HEK293 (cell line): ENCODE data around the gene ADCK2.

ENCODE experiments used
- CTCF ChIA-PET: fragments of 350-600 bp; formaldehyde crosslinking; extraction: SDS; loops from one replicate; lab custom pipeline; 2021; ENCODE audit warnings: antibody characterized with exemption; lab: Yijun Ruan, JAX
- POLR2A ChIA-PET: fragments of 300-600 bp; formaldehyde crosslinking; extraction: SDS; loops from one replicate; lab custom pipeline; 2020; ENCODE audit warnings: antibody characterized with exemption, inconsistent platforms; lab: Yijun Ruan, JAX
- H3K27ac ChIP-seq: fragments of 200-500 bp; sonication (Bioruptor generic); 2 replicates; pipeline ENCODE4 v1.5.1; 2014; ENCODE audit warnings: low read depth, low read length, control low read depth, inconsistent platforms; ENCODE audit errors: extremely low read depth
- H3K36me3 ChIP-seq, 2 experiments: fragments of 200-500 bp in 1 of 2; sonication (Bioruptor generic) in 1 of 2; 1 replicate in 1 of 2; 2 replicates in 1 of 2; pipeline ENCODE4 v1.5.1; 2014 to 2017; ENCODE audit warnings: inconsistent platforms in 2 of 2, low read length in 2 of 2; ENCODE audit not compliant: control insufficient read depth in 2 of 2, insufficient read depth in 1 of 2
- H3K4me1 ChIP-seq: fragments of 200-500 bp; sonication (Bioruptor generic); 2 replicates; pipeline ENCODE4 v1.5.1; 2014; ENCODE audit warnings: mild to moderate bottlenecking, low read length, inconsistent platforms; ENCODE audit not compliant: control insufficient read depth, insufficient read depth
- H3K4me3 ChIP-seq: 2 replicates; pipeline ENCODE4 v1.5.1; 2011; ENCODE audit warnings: low read depth, mild to moderate bottlenecking, control low read depth, low read length, moderate library complexity
- H3K9me3 ChIP-seq: fragments of 200-500 bp; sonication (Bioruptor generic); 2 replicates; pipeline ENCODE4 v1.5.1; 2014; ENCODE audit warnings: low read depth, low read length, inconsistent platforms; ENCODE audit not compliant: control insufficient read depth, insufficient read depth
- BCL11A ChIP-seq: fragments of 450-650 bp; formaldehyde crosslinking; IDR thresholded peaks from 2 replicates; pipeline ENCODE4 v1.5.1; 2016; ENCODE audit warnings: low read depth, missing biosample characterization, missing genetic modification characterization
- BCL11B ChIP-seq: fragments of 450-650 bp; formaldehyde crosslinking; IDR thresholded peaks from 2 replicates; pipeline ENCODE4 v1.5.1; 2016; ENCODE audit warnings: low read depth, missing biosample characterization, missing genetic modification characterization
- GLIS2 ChIP-seq: fragments of 450-650 bp; formaldehyde crosslinking; IDR thresholded peaks from 2 replicates; pipeline ENCODE4 v1.5.1; 2016; ENCODE audit warnings: missing biosample characterization, missing genetic modification characterization
- KLF7 ChIP-seq: fragments of 450-650 bp; formaldehyde crosslinking; IDR thresholded peaks from 2 replicates; pipeline ENCODE4 v1.5.1; 2016; ENCODE audit warnings: missing biosample characterization, missing genetic modification characterization, borderline replicate concordance
- OSR2 ChIP-seq: fragments of 450-650 bp; formaldehyde crosslinking; IDR thresholded peaks from 2 replicates; pipeline ENCODE4 v1.5.1; 2016; ENCODE audit warnings: missing biosample characterization, missing genetic modification characterization
- OVOL3 ChIP-seq: fragments of 450-650 bp; formaldehyde crosslinking; IDR thresholded peaks from 2 replicates; pipeline ENCODE4 v1.5.1; 2016; ENCODE audit warnings: missing biosample characterization, missing genetic modification characterization
- SALL2 ChIP-seq: fragments of 450-650 bp; formaldehyde crosslinking; IDR thresholded peaks from 2 replicates; pipeline ENCODE4 v1.5.0; 2017; ENCODE audit warnings: missing biosample characterization, mild to moderate bottlenecking, missing genetic modification characterization, borderline replicate concordance
- YY1 ChIP-seq: fragments of 450-650 bp; formaldehyde crosslinking; IDR thresholded peaks from 2 replicates; pipeline ENCODE4 v1.5.1; 2018; ENCODE audit warnings: missing biosample characterization, missing genetic modification characterization
- ZBTB1 ChIP-seq: fragments of 450-650 bp; formaldehyde crosslinking; IDR thresholded peaks from 2 replicates; pipeline ENCODE4 v1.5.1; 2016; ENCODE audit warnings: missing biosample characterization, missing genetic modification characterization
- ZBTB10 ChIP-seq: fragments of 450-650 bp; formaldehyde crosslinking; IDR thresholded peaks from 2 replicates; pipeline ENCODE4 v1.5.1; 2016; ENCODE audit warnings: missing biosample characterization, missing genetic modification characterization
- ZBTB48 ChIP-seq: fragments of 450-650 bp; formaldehyde crosslinking; IDR thresholded peaks from 2 replicates; pipeline ENCODE4 v1.5.1; 2016; ENCODE audit warnings: missing biosample characterization, missing genetic modification characterization
- ZFP41 ChIP-seq: fragments of 450-650 bp; formaldehyde crosslinking; IDR thresholded peaks from 2 replicates; pipeline ENCODE4 v1.5.1; 2016; ENCODE audit warnings: missing biosample characterization, missing genetic modification characterization, borderline replicate concordance
- ZNF2 ChIP-seq: fragments of 450-650 bp; formaldehyde crosslinking; IDR thresholded peaks from 2 replicates; pipeline ENCODE4 v1.5.1; 2016; ENCODE audit warnings: missing biosample characterization, missing genetic modification characterization
- ZNF354C ChIP-seq: fragments of 450-650 bp; formaldehyde crosslinking; IDR thresholded peaks from 2 replicates; pipeline ENCODE4 v1.5.1; 2016; ENCODE audit warnings: missing biosample characterization, missing genetic modification characterization, low read depth, borderline replicate concordance
- ZNF366 ChIP-seq: fragments of 450-650 bp; formaldehyde crosslinking; conservative IDR thresholded peaks from 2 replicates; pipeline ENCODE4 v1.5.1; 2016; ENCODE audit warnings: missing biosample characterization, missing genetic modification characterization
- ZNF394 ChIP-seq: fragments of 450-650 bp; formaldehyde crosslinking; IDR thresholded peaks from 2 replicates; pipeline ENCODE4 v1.5.1; 2016; ENCODE audit warnings: missing biosample characterization, missing genetic modification characterization, mild to moderate bottlenecking, moderate library complexity, borderline replicate concordance
- ZNF423 ChIP-seq: fragments of 450-650 bp; formaldehyde crosslinking; IDR thresholded peaks from 2 replicates; pipeline ENCODE4 v1.5.1; 2016; ENCODE audit warnings: missing biosample characterization, missing genetic modification characterization
- ZNF510 ChIP-seq: fragments of 450-650 bp; formaldehyde crosslinking; IDR thresholded peaks from 2 replicates; pipeline ENCODE4 v1.5.1; 2018; ENCODE audit warnings: mild to moderate bottlenecking, missing genetic modification characterization, missing biosample characterization; ENCODE audit not compliant: insufficient replicate concordance
- ZNF571 ChIP-seq: fragments of 450-650 bp; formaldehyde crosslinking; IDR thresholded peaks from 2 replicates; pipeline ENCODE4 v1.5.0; 2017; ENCODE audit warnings: missing biosample characterization, missing genetic modification characterization
- ZNF791 ChIP-seq: fragments of 450-650 bp; formaldehyde crosslinking; IDR thresholded peaks from 2 replicates; pipeline ENCODE4 v1.5.1; 2016; ENCODE audit warnings: missing biosample characterization, missing genetic modification characterization
- ZSCAN23 ChIP-seq: fragments of 450-650 bp; formaldehyde crosslinking; IDR thresholded peaks from 2 replicates; pipeline ENCODE4 v1.5.1; 2016; ENCODE audit warnings: missing biosample characterization, missing genetic modification characterization
- TF ChIP-seq, protein P1 (sequence below): fragments of 450-650 bp; formaldehyde crosslinking; IDR thresholded peaks from 2 replicates; pipeline ENCODE4; 2016; ENCODE audit warnings: missing biosample characterization, missing genetic modification characterization
- TF ChIP-seq, protein P2 (sequence below): fragments of 450-650 bp; formaldehyde crosslinking; IDR thresholded peaks from 2 replicates; pipeline ENCODE4 v1.5.1; 2016; ENCODE audit warnings: missing biosample characterization, missing genetic modification characterization, borderline replicate concordance
- TF ChIP-seq, protein P3 (sequence below): fragments of 450-650 bp; formaldehyde crosslinking; IDR thresholded peaks from 2 replicates; pipeline ENCODE4 v1.5.1; 2016; ENCODE audit warnings: missing biosample characterization, missing genetic modification characterization

ADCK2 gene

GRCh38 chr7:140685407-140686087, 12.8 kb downstream of the ADCK2 start:
- TF ChIP-seq ZNF394, result no peak
- TF ChIP-seq ZBTB1, result no peak
- no peak for TF ChIP-seq BCL11A (tag by site-specific recombination)
- TF ChIP-seq ZNF423, result no peak
- no peak for TF ChIP-seq ZNF354C (tag by site-specific recombination)
- no peak for TF ChIP-seq ZBTB48
- TF ChIP-seq BCL11B (tag by site-specific recombination), result no peak
- no peak for TF ChIP-seq ZNF571 (tag by site-specific recombination)
- TF ChIP-seq ZBTB10 (tag by site-specific recombination), result no peak
- TF ChIP-seq ZNF510 (tag by site-specific recombination), result no peak
- TF ChIP-seq, protein P1, sequence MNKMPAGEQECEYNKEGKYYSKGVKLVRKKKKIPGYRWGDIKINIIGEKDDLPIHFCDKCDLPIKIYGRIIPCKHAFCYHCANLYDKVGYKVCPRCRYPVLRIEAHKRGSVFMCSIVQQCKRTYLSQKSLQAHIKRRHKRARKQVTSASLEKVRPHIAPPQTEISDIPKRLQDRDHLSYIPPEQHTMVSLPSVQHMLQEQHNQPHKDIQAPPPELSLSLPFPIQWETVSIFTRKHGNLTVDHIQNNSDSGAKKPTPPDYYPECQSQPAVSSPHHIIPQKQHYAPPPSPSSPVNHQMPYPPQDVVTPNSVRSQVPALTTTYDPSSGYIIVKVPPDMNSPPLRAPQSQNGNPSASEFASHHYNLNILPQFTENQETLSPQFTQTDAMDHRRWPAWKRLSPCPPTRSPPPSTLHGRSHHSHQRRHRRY (tag by site-specific recombination), result no peak
- no peak for TF ChIP-seq ZFP41
- TF ChIP-seq OVOL3, result no peak
- TF ChIP-seq YY1, result no peak
- no peak for TF ChIP-seq ZSCAN23
- TF ChIP-seq, protein P2, sequence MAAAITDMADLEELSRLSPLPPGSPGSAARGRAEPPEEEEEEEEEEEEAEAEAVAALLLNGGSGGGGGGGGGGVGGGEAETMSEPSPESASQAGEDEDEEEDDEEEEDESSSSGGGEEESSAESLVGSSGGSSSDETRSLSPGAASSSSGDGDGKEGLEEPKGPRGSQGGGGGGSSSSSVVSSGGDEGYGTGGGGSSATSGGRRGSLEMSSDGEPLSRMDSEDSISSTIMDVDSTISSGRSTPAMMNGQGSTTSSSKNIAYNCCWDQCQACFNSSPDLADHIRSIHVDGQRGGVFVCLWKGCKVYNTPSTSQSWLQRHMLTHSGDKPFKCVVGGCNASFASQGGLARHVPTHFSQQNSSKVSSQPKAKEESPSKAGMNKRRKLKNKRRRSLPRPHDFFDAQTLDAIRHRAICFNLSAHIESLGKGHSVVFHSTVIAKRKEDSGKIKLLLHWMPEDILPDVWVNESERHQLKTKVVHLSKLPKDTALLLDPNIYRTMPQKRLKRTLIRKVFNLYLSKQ (tag by site-specific recombination), result no peak
- no peak overlapping the region for H3K27ac ChIP-seq
- no peak overlapping the region for H3K4me3 ChIP-seq
- POLR2A ChIA-PET, result interaction anchor here (1.1 kb wide), 2 partner anchors 11 kb away, joined by 3 to 6 read pairs; partner anchors contain the start of gene NDUFB2
- no peaks in the 10 kb centered on the region for H3K9me3 ChIP-seq
- peaks cover 21 to 89% of the 10 kb centered on the region in 2 experiments; a peak in 2 of 3 replicates for H3K36me3 ChIP-seq
- no peaks in the 10 kb centered on the region for H3K4me1 ChIP-seq
- CTCF ChIA-PET, result no interaction called here

GRCh38 chr7:140686921-140687320, 14.2 kb downstream of the ADCK2 start:
- Histone ChIP-seq H3K4me1 (no peaks in the 10 kb centered on the region), H3K9me3 (no peaks in the 10 kb centered on the region), H3K36me3 (peaks cover 23 to 90% of the 10 kb centered on the region in 2 experiments; a peak in 2 of 3 replicates), H3K4me3 (no peak overlapping the region), H3K27ac (no peak overlapping the region)
- TF ChIP-seq OSR2 (tag by site-specific recombination) (no peak), ZSCAN23 (no peak), ZNF366 (tag by site-specific recombination) (no peak), KLF7 (tag by site-specific recombination) (no peak), GLIS2 (tag by site-specific recombination) (no peak), ZNF2 (no peak), SALL2 (tag by site-specific recombination) (no peak), ZNF791 (tag by site-specific recombination) (no peak)
- TF ChIP-seq, protein P3, sequence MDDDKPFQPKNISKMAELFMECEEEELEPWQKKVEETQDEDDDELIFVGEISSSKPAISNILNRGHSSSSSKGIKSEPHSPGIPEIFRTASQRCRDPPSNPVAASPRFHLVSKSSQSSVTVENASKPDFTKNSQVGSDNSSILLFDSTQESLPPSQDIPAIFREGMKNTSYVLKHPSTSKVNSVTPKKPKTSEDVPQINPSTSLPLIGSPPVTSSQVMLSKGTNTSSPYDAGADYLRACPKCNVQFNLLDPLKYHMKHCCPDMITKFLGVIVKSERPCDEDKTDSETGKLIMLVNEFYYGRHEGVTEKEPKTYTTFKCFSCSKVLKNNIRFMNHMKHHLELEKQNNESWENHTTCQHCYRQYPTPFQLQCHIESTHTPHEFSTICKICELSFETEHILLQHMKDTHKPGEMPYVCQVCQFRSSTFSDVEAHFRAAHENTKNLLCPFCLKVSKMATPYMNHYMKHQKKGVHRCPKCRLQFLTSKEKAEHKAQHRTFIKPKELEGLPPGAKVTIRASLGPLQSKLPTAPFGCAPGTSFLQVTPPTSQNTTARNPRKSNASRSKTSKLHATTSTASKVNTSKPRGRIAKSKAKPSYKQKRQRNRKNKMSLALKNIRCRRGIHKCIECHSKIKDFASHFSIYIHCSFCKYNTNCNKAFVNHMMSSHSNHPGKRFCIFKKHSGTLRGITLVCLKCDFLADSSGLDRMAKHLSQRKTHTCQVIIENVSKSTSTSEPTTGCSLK (tag by site-specific recombination), result no peak
- POLR2A ChIA-PET, result interaction anchor here (1.1 to 1.9 kb wide), 2 partner anchors 9 to 12 kb away, joined by 6 read pairs; partner anchors contain the start of gene NDUFB2
- CTCF ChIA-PET, result no interaction called here
